ENCODE data around the gene CLSTN2.

- TF ChIP-seq POLR2A (IDR thresholded peaks at IDR 0.05; ENCODE audit: low read depth, low read length) (no peak), CTCF (conservative IDR thresholded peaks at IDR 0.05; ENCODE audit: low read depth, low read length) (no peak)
- TF ChIP-seq, protein P1, sequence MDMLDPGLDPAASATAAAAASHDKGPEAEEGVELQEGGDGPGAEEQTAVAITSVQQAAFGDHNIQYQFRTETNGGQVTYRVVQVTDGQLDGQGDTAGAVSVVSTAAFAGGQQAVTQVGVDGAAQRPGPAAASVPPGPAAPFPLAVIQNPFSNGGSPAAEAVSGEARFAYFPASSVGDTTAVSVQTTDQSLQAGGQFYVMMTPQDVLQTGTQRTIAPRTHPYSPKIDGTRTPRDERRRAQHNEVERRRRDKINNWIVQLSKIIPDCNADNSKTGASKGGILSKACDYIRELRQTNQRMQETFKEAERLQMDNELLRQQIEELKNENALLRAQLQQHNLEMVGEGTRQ (IDR thresholded peaks at IDR 0.05; ENCODE audit: low read depth, low read length): no peak
These were observed 73.2 kb downstream of the CLSTN2 start for GRCh38 chr3:140007911-140008869.

Measured in IMR-90 (cell line).